ENCODE results near the gene GRIN3B.

- TF ChIP-seq, protein P1, sequence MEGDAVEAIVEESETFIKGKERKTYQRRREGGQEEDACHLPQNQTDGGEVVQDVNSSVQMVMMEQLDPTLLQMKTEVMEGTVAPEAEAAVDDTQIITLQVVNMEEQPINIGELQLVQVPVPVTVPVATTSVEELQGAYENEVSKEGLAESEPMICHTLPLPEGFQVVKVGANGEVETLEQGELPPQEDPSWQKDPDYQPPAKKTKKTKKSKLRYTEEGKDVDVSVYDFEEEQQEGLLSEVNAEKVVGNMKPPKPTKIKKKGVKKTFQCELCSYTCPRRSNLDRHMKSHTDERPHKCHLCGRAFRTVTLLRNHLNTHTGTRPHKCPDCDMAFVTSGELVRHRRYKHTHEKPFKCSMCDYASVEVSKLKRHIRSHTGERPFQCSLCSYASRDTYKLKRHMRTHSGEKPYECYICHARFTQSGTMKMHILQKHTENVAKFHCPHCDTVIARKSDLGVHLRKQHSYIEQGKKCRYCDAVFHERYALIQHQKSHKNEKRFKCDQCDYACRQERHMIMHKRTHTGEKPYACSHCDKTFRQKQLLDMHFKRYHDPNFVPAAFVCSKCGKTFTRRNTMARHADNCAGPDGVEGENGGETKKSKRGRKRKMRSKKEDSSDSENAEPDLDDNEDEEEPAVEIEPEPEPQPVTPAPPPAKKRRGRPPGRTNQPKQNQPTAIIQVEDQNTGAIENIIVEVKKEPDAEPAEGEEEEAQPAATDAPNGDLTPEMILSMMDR (IDR thresholded peaks at IDR 0.05; ENCODE audit: low read depth, low read length, poor library complexity, severe bottlenecking): no peak
- no peak for TF ChIP-seq EZH2phosphoT487 (IDR thresholded peaks at IDR 0.05; ENCODE audit: borderline replicate concordance, low read length)
Observed at GRCh38 chr19:1009981-1010538, 9.8 kb downstream of the GRIN3B start.

Data from DOHH2 (cell line).